PC-3 (cell line): ENCODE measurements around the gene FAM221A. TPM values are rescaled to one million over a fixed set of nuclear protein-coding genes. Genes with fewer than 3 reads are reported as not detected.

Source experiments
- ATAC-seq: fragments of 200-7000 bp; cut with Tn5 transposase; 2 replicates; pipeline ENCODE4 v1.9.1; 2020; ENCODE audit warnings: mild to moderate bottlenecking, moderate library complexity
- BruUV-seq: library from RNA; stranded (reverse); fragments of 400-500 nt; replicated peaks from 2 replicates; lab custom pipeline; 2021; lab: Mats Ljungman, UMichigan
- CTCF ChIA-PET: fragments of 300-600 bp; sonication (Branson Sonifier 250); formaldehyde crosslinking; loops from one replicate; lab custom pipeline; 2022; ENCODE audit warnings: antibody characterized with exemption; lab: Charles Lee
- POLR2A ChIA-PET: fragments of 300-600 bp; sonication (Branson Sonifier 250); formaldehyde crosslinking; loops from one replicate; lab custom pipeline; 2022; ENCODE audit warnings: antibody characterized with exemption; ENCODE audit not compliant: unreplicated experiment; lab: Charles Lee
- DNase-seq: peaks from one replicate; pipeline ENCODE4 v3.0.0-alpha.2; 2015
- H2AFZ ChIP-seq: fragments of 300-600 bp; sonication (generic); 2 replicates; pipeline ENCODE4 v1.6.0; 2016; ENCODE audit warnings: antibody characterized with exemption, low read length
- H3F3A ChIP-seq: fragments of 300-600 bp; sonication (generic); one replicate; pipeline ENCODE4 v1.6.0; 2017; ENCODE audit warnings: antibody characterized with exemption, low read length, control low read depth, mild to moderate bottlenecking; ENCODE audit not compliant: unreplicated experiment
- H3K27ac ChIP-seq: fragments of 300-600 bp; sonication (generic); 2 replicates; pipeline ENCODE4 v1.5.1; 2016; ENCODE audit warnings: mild to moderate bottlenecking, low read length
- H3K27me3 ChIP-seq: fragments of 300-600 bp; sonication (generic); 2 replicates; pipeline ENCODE4 v1.6.1; 2016; ENCODE audit warnings: low read length, mixed read lengths
- H3K36me3 ChIP-seq: fragments of 300-600 bp; sonication (generic); 2 replicates; pipeline ENCODE4 v1.6.1; 2016; ENCODE audit warnings: low read depth, mixed run types, low read length, mixed read lengths
- H3K4me1 ChIP-seq: fragments of 300-600 bp; sonication (generic); 2 replicates; pipeline ENCODE4 v1.5.1; 2016; ENCODE audit warnings: low read length; ENCODE audit not compliant: insufficient read depth
- H3K4me2 ChIP-seq: fragments of 300-600 bp; sonication (generic); 2 replicates; pipeline ENCODE4 v1.6.0; 2016; ENCODE audit warnings: low read length
- H3K4me3 ChIP-seq: fragments of 300-600 bp; sonication (generic); 2 replicates; pipeline ENCODE4 v1.5.1; 2016; ENCODE audit warnings: mild to moderate bottlenecking, low read length, mixed read lengths
- H3K79me2 ChIP-seq: fragments of 300-600 bp; sonication (generic); 2 replicates; pipeline ENCODE4 v1.6.1; 2017; ENCODE audit warnings: low read length, mixed read lengths
- H3K9ac ChIP-seq: fragments of 300-600 bp; sonication (generic); 2 replicates; pipeline ENCODE4 v1.6.0; 2016; ENCODE audit warnings: mild to moderate bottlenecking, low read length
- H3K9me2 ChIP-seq: fragments of 300-600 bp; sonication (generic); replicated peaks from 2 replicates; pipeline ENCODE4 v1.6.1; 2016; ENCODE audit warnings: mixed run types, low read length, mixed read lengths
- H3K9me3 ChIP-seq: fragments of 300-600 bp; sonication (generic); 2 replicates; pipeline ENCODE4 v1.6.1; 2016; ENCODE audit warnings: low read length, mixed read lengths
- H4K20me1 ChIP-seq: fragments of 300-600 bp; sonication (generic); 2 replicates; pipeline ENCODE4 v1.6.1; 2016; ENCODE audit warnings: low read length, mixed read lengths
- EZH2 ChIP-seq: fragments of 300-600 bp; sonication (generic); IDR thresholded peaks from one replicate; pipeline ENCODE4 v1.6.1; 2017; ENCODE audit warnings: antibody characterized with exemption, mild to moderate bottlenecking, low read length; ENCODE audit not compliant: unreplicated experiment
- EZH2phosphoT487 ChIP-seq: fragments of 300-600 bp; sonication (generic); IDR thresholded peaks from 2 replicates; pipeline ENCODE4 v1.6.1; 2018; ENCODE audit warnings: mild to moderate bottlenecking, antibody characterized with exemption, low read length, borderline replicate concordance
- intact Hi-C: fragments of 100-400 bp; cut with micrococcal nuclease; formaldehyde crosslinking; loops from 2 replicates; pipeline ENCODE4 v1.9.0; 2023
- total RNA-seq: library from RNA; depleted of rRNA; stranded (reverse); fragments of >200 nt; gene quantifications from 2 replicates; pipeline ENCODE4 v1.2.3, GENCODE V29; 2014
- TF ChIP-seq, protein P1 (sequence below): fragments of 300-600 bp; sonication (generic); conservative IDR thresholded peaks from 2 replicates; pipeline ENCODE4 v1.5.1; 2017; ENCODE audit warnings: antibody characterized with exemption, low read depth, mild to moderate bottlenecking, low read length

FAM221A gene
- total RNA-seq, 1 experiment from 2014 or later = 5.6 TPM

DNA sequence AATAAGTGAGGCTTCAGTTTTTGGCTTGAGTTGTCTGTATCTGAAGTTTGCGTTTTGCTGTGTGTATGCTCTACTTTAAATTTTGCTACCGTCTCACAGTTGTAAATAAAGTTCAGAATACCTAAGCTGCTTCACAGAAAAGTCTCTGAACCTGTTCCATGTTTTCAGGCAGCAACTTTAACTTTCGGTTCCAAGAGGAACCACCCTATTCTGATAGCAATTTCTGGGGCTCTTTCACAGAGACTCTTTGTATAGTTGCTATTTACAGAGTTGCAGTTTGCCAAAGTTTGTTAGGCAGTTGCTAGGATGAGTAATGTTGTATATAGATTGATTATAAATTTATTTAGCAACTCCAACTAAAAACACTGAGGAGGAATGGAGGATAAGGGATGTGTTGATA, 5.7 kb downstream of the FAM221A start:
- Histone ChIP-seq H3K4me1 (peaks cover 6% of the 10 kb centered on the region; the same call in 1 of the 2 replicates), H3K27me3 (no peaks in the 10 kb centered on the region), H3F3A (no peaks in the 10 kb centered on the region), H3K9ac (no peak overlapping the region), H3K9me3 (no peaks in the 10 kb centered on the region), H4K20me1 (no peaks in the 10 kb centered on the region), H3K9me2 (no peaks in the 10 kb centered on the region), H3K79me2 (no peaks in the 10 kb centered on the region), H3K36me3 (no peaks in the 10 kb centered on the region), H3K4me3 (no peak overlapping the region), H3K27ac (no peak overlapping the region; the same call in 1 of the 2 replicates), H3K4me2 (no peak overlapping the region; the same call in 1 of the 2 replicates), H2AFZ (no peak overlapping the region)
- BruUV-seq = no TSS peak
- TF ChIP-seq EZH2phosphoT487 (no peak), EZH2 (no peak)
- TF ChIP-seq, protein P1, sequence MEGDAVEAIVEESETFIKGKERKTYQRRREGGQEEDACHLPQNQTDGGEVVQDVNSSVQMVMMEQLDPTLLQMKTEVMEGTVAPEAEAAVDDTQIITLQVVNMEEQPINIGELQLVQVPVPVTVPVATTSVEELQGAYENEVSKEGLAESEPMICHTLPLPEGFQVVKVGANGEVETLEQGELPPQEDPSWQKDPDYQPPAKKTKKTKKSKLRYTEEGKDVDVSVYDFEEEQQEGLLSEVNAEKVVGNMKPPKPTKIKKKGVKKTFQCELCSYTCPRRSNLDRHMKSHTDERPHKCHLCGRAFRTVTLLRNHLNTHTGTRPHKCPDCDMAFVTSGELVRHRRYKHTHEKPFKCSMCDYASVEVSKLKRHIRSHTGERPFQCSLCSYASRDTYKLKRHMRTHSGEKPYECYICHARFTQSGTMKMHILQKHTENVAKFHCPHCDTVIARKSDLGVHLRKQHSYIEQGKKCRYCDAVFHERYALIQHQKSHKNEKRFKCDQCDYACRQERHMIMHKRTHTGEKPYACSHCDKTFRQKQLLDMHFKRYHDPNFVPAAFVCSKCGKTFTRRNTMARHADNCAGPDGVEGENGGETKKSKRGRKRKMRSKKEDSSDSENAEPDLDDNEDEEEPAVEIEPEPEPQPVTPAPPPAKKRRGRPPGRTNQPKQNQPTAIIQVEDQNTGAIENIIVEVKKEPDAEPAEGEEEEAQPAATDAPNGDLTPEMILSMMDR = no peak
- CTCF ChIA-PET = no interaction called here
- DNase-seq = peak; percentile 35
- POLR2A ChIA-PET = no interaction called here
- intact Hi-C loops = no loop called here
- peak; percentile 82 for ATAC-seq

DNA sequence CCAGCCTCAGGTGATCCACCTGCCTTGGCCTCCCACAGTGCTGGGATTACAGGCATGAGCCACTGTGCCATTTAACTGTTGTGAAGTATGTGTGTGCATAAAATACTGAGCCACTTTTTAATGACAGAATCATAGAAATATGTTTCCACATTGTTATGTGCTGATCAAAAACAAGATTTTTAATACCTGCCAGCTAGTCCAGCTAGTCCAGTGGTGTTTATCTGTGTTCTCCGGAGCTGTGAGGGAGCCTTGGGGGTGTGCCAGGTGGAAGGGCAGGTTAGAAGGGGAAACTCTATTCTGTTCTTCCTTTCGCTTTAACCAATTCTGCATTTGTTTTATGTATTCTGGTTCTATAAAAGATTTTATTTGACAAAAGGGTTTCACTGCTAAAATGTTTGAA, 7.0 kb downstream of the FAM221A start:
- ATAC-seq (peak; percentile 26; the same call in 1 of the 2 replicates), DNase-seq (peak; percentile 38)
- H2AFZ ChIP-seq = no peak overlapping the region
- intact Hi-C loops = no loop called here
- TF ChIP-seq EZH2 = no peak
- TF ChIP-seq, protein P1 = no peak
- no peak for TF ChIP-seq EZH2phosphoT487
- H3K4me3 ChIP-seq = no peak overlapping the region
- H3K4me1 ChIP-seq = peaks cover 6% of the 10 kb centered on the region; the same call in 1 of the 2 replicates
- H3K9me3 ChIP-seq = no peaks in the 10 kb centered on the region
- no peak overlapping the region for H3K27ac ChIP-seq
- H3K9ac ChIP-seq = no peak overlapping the region
- H3K4me2 ChIP-seq = no peak overlapping the region
- no peaks in the 10 kb centered on the region for H3K27me3 ChIP-seq
- ChIA-PET POLR2A (interaction anchor here (0.6 kb wide), 1 partner anchor 423 kb away, joined by 7 read pairs; no protein-coding TSS in a partner anchor), CTCF (no interaction called here)
- BruUV-seq = no TSS peak
- no peaks in the 10 kb centered on the region for H4K20me1 ChIP-seq
- H3F3A ChIP-seq = no peaks in the 10 kb centered on the region
- no peaks in the 10 kb centered on the region for H3K9me2 ChIP-seq
- H3K36me3 ChIP-seq = no peaks in the 10 kb centered on the region
- no peaks in the 10 kb centered on the region for H3K79me2 ChIP-seq

DNA sequence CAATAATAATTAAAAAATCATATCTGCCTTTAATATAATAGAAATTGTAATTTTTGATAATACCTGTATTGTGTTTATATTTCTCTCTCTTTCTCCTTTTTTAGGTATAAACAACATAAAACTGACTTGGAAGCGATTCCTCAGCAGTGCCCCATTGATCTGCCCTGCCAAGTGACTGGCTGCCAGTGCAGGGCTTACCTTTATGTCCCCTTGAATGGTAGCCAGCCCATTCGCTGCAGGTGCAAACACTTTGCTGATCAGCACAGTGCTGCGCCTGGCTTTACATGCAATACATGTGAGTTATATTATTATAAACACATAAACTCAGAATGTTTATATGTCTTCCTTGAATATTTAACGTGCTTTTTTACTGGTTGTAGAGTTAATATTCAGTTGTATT, 9.2 kb downstream of the FAM221A start:
- no peak for TF ChIP-seq EZH2
- TF ChIP-seq EZH2phosphoT487 = no peak
- TF ChIP-seq, protein P1 = no peak
- no peaks in the 10 kb centered on the region for H4K20me1 ChIP-seq
- no peak for DNase-seq
- H3K79me2 ChIP-seq = no peaks in the 10 kb centered on the region
- no peaks in the 10 kb centered on the region for H3K9me2 ChIP-seq
- no peak overlapping the region for H3K27ac ChIP-seq
- intact Hi-C loops = no loop called here
- H3K9ac ChIP-seq = no peak overlapping the region
- ChIA-PET CTCF (no interaction called here), POLR2A (no interaction called here)
- no peaks in the 10 kb centered on the region for H3F3A ChIP-seq
- H3K4me3 ChIP-seq = no peak overlapping the region
- no peaks in the 10 kb centered on the region for H3K36me3 ChIP-seq
- no peak overlapping the region for H2AFZ ChIP-seq
- H3K27me3 ChIP-seq = no peaks in the 10 kb centered on the region
- no peak for ATAC-seq
- peaks cover 6% of the 10 kb centered on the region; the same call in 1 of the 2 replicates for H3K4me1 ChIP-seq
- no peaks in the 10 kb centered on the region for H3K9me3 ChIP-seq
- BruUV-seq = no TSS peak
- H3K4me2 ChIP-seq = no peak overlapping the region
